OCI-LY3 (cell line): ENCODE data around the gene NAA15.

Source experiments
- H2AFZ ChIP-seq: fragments of 200-600, 300-600 bp; shearing (Covaris generic); 2 replicates; pipeline ENCODE4 v1.6.0; 2014; ENCODE audit warnings: antibody characterized with exemption, low read depth, low read length
- H3K27ac ChIP-seq: fragments of 200-600, 300-600 bp; sonication (generic); 2 replicates; pipeline ENCODE4 v1.5.1; 2014; ENCODE audit warnings: mild to moderate bottlenecking, low read length, moderate library complexity, mixed read lengths
- H3K27me3 ChIP-seq: fragments of 200-600, 300-600 bp; sonication (generic); 2 replicates; pipeline ENCODE4 v1.6.1; 2014; ENCODE audit warnings: low read depth, low read length, mixed read lengths
- H3K36me3 ChIP-seq: fragments of 200-600, 300-600 bp; sonication (generic); replicated peaks from 2 replicates; pipeline ENCODE3; 2014; ENCODE audit warnings: low read depth, low read length, mixed read lengths
- H3K4me1 ChIP-seq: fragments of 300-600, 200-600 bp; sonication (generic); 2 replicates; pipeline ENCODE4 v1.6.1; 2014; ENCODE audit warnings: low read length, mixed read lengths
- H3K4me2 ChIP-seq: fragments of 200-600, 300-600 bp; sonication (generic); 2 replicates; pipeline ENCODE4 v1.6.1; 2014; ENCODE audit warnings: low read length, mixed read lengths
- H3K4me3 ChIP-seq: fragments of 300-600, 200-600 bp; sonication (generic); 2 replicates; pipeline ENCODE4 v1.5.1; 2014; ENCODE audit warnings: antibody characterized with exemption, mild to moderate bottlenecking, low read length, moderate library complexity
- H3K79me2 ChIP-seq: fragments of 300-600, 200-600 bp; shearing (Covaris generic); 2 replicates; pipeline ENCODE4 v1.6.1; 2014; ENCODE audit warnings: mild to moderate bottlenecking, low read length, mixed read lengths
- H3K9ac ChIP-seq: fragments of 300-600, 200-600 bp; shearing (Covaris generic); 2 replicates; pipeline ENCODE4 v1.6.0; 2014; ENCODE audit warnings: mild to moderate bottlenecking, low read length, moderate library complexity
- H3K9me3 ChIP-seq: fragments of 200-600, 300-600 bp; shearing (Covaris generic); 2 replicates; pipeline ENCODE4 v1.6.1; 2014; ENCODE audit warnings: low read length, mixed read lengths; ENCODE audit not compliant: insufficient read depth
- H4K20me1 ChIP-seq: fragments of 200-600, 300-600 bp; sonication (generic); 2 replicates; pipeline ENCODE4 v1.6.1; 2016; ENCODE audit warnings: low read length, mixed read lengths; ENCODE audit not compliant: insufficient read depth
- CTCF ChIP-seq: fragments of 200-600, 300-600 bp; sonication (generic); IDR thresholded peaks from 2 replicates; pipeline ENCODE4 v1.5.1; 2014; ENCODE audit warnings: antibody characterized with exemption, low read length, low read depth
- EZH2phosphoT487 ChIP-seq: fragments of 200-600 bp; shearing (Covaris generic); IDR thresholded peaks from 2 replicates; pipeline ENCODE4 v1.6.1; 2018; ENCODE audit warnings: antibody characterized with exemption, mixed run types, low read depth

Gene NAA15

DNA sequence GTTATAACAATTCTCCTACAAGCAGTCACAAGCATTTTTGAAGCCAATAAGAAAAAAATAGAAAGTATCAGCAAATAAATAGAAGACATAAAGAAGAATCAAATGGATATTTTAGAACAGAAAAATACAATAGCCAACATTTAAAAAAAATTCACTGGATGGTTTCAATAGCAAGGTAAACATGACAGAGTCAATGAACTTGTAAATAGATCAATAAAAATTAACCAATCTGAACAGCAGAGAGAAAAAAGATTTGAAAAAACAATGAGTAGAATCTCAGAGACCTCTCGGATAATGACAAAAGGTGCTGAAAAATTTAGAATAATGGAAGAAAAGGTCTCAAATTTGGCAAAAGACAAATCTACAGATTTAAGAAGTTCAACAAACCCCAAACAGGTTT is 119.3 kb downstream of the NAA15 start:
- Histone ChIP-seq H3K9me3 (no peaks in the 10 kb centered on the region), H3K4me1 (no peaks in the 10 kb centered on the region), H3K9ac (no peak overlapping the region), H2AFZ (no peak overlapping the region), H4K20me1 (no peaks in the 10 kb centered on the region), H3K79me2 (no peaks in the 10 kb centered on the region), H3K27ac (no peak overlapping the region), H3K4me2 (no peak overlapping the region), H3K27me3 (no peaks in the 10 kb centered on the region), H3K4me3 (no peak overlapping the region), H3K36me3 (peaks cover 40% of the 10 kb centered on the region)
- no peak for TF ChIP-seq EZH2phosphoT487
- TF ChIP-seq CTCF: no peak

- H3K4me2 ChIP-seq: no peak overlapping the region
Observed at GRCh38 chr4:139436122-139436521, 134.8 kb downstream of the NAA15 start.

GRCh38 chr4:139438141-139438540 is 136.8 kb downstream of the NAA15 start:
- H3K4me3 ChIP-seq: no peak overlapping the region
- H3K27ac ChIP-seq: no peak overlapping the region
- no peaks in the 10 kb centered on the region for H3K79me2 ChIP-seq
- H2AFZ ChIP-seq: no peak overlapping the region
- H3K4me1 ChIP-seq: peaks cover 6% of the 10 kb centered on the region; the same call in 1 of the 2 replicates
- no peak overlapping the region for H3K9ac ChIP-seq
- no peak overlapping the region for H3K4me2 ChIP-seq
- TF ChIP-seq CTCF (no peak), EZH2phosphoT487 (no peak)
- no peaks in the 10 kb centered on the region for H3K27me3 ChIP-seq
- H3K36me3 ChIP-seq: peaks cover 64% of the 10 kb centered on the region
- no peaks in the 10 kb centered on the region for H4K20me1 ChIP-seq
- peaks cover 36% of the 10 kb centered on the region for H3K9me3 ChIP-seq

More at GRCh38 chr4:139436122-139436521, 134.8 kb downstream of the NAA15 start:
- Histone ChIP-seq H3K27me3 (no peaks in the 10 kb centered on the region), H3K9me3 (peaks cover 36% of the 10 kb centered on the region), H4K20me1 (no peaks in the 10 kb centered on the region), H3K79me2 (no peaks in the 10 kb centered on the region), H3K4me3 (no peak overlapping the region), H3K9ac (no peak overlapping the region), H2AFZ (no peak overlapping the region), H3K36me3 (peaks cover 68% of the 10 kb centered on the region), H3K27ac (no peak overlapping the region), H3K4me1 (peaks cover 6% of the 10 kb centered on the region; the same call in 1 of the 2 replicates)
- TF ChIP-seq EZH2phosphoT487: no peak
- TF ChIP-seq CTCF: no peak

GRCh38 chr4:139441029-139441428 is 139.7 kb downstream of the NAA15 start:
- Histone ChIP-seq H3K36me3 (peaks cover 52% of the 10 kb centered on the region), H3K4me1 (no peaks in the 10 kb centered on the region), H3K27me3 (no peaks in the 10 kb centered on the region), H3K4me3 (no peak overlapping the region), H4K20me1 (no peaks in the 10 kb centered on the region), H3K79me2 (no peaks in the 10 kb centered on the region), H2AFZ (no peak overlapping the region), H3K9ac (no peak overlapping the region), H3K27ac (no peak overlapping the region), H3K4me2 (no peak overlapping the region), H3K9me3 (peaks cover 36% of the 10 kb centered on the region)
- TF ChIP-seq CTCF (no peak), EZH2phosphoT487 (no peak)
